Glutamatergic neuron (in vitro differentiated cells): Measurements from ENCODE around the gene BUB3. TPM values are rescaled to one million over a fixed set of nuclear protein-coding genes. Genes with fewer than 3 reads are reported as not detected.

ENCODE experiments used
- DNase-seq: peaks from one replicate; pipeline ENCODE4 v3.0.0; 2022
- H3K27ac Mint-ChIP-seq: one replicate; pipeline ENCODE4 v1.8.0; 2020; ENCODE audit warnings: mild to moderate bottlenecking, mixed read lengths, inconsistent platforms; ENCODE audit not compliant: unreplicated experiment
- H3K27me3 Mint-ChIP-seq: one replicate; pipeline ENCODE4 v1.8.0; 2020; ENCODE audit warnings: mild to moderate bottlenecking, moderate library complexity, mixed read lengths, inconsistent platforms; ENCODE audit not compliant: unreplicated experiment
- H3K36me3 Mint-ChIP-seq: one replicate; pipeline ENCODE4 v1.8.0; 2020; ENCODE audit warnings: mild to moderate bottlenecking, mixed read lengths, inconsistent platforms; ENCODE audit not compliant: unreplicated experiment
- H3K4me1 Mint-ChIP-seq: one replicate; pipeline ENCODE4 v1.8.0; 2020; ENCODE audit warnings: mild to moderate bottlenecking, low read depth, mixed read lengths, inconsistent platforms; ENCODE audit not compliant: unreplicated experiment
- H3K4me3 Mint-ChIP-seq: one replicate; pipeline ENCODE4 v1.8.0; 2020; ENCODE audit warnings: mild to moderate bottlenecking, mixed read lengths, inconsistent platforms; ENCODE audit not compliant: unreplicated experiment
- H3K9me3 Mint-ChIP-seq: one replicate; pipeline ENCODE4 v1.8.0; 2020; ENCODE audit warnings: mild to moderate bottlenecking, moderate library complexity, mixed read lengths, inconsistent platforms; ENCODE audit not compliant: unreplicated experiment
- CTCF ChIP-seq: fragments of 200-600 bp; sonication (generic); IDR thresholded peaks from one replicate; pipeline ENCODE4 v1.5.0; 2021; ENCODE audit not compliant: partially characterized antibody, unreplicated experiment
- total RNA-seq: library from RNA; stranded (reverse); fragmentation: NEBNext Ultra II Directional; extraction: Animal tissue kit (Norgen Biotek cat#: 25700); gene quantifications from one replicate; pipeline ENCODE4 v1.2.1, GENCODE V29; 2021; ENCODE audit not compliant: unreplicated experiment

The BUB3 gene
- total RNA-seq, 1 donor from 2014 or later, result 81.1 TPM

DNA sequence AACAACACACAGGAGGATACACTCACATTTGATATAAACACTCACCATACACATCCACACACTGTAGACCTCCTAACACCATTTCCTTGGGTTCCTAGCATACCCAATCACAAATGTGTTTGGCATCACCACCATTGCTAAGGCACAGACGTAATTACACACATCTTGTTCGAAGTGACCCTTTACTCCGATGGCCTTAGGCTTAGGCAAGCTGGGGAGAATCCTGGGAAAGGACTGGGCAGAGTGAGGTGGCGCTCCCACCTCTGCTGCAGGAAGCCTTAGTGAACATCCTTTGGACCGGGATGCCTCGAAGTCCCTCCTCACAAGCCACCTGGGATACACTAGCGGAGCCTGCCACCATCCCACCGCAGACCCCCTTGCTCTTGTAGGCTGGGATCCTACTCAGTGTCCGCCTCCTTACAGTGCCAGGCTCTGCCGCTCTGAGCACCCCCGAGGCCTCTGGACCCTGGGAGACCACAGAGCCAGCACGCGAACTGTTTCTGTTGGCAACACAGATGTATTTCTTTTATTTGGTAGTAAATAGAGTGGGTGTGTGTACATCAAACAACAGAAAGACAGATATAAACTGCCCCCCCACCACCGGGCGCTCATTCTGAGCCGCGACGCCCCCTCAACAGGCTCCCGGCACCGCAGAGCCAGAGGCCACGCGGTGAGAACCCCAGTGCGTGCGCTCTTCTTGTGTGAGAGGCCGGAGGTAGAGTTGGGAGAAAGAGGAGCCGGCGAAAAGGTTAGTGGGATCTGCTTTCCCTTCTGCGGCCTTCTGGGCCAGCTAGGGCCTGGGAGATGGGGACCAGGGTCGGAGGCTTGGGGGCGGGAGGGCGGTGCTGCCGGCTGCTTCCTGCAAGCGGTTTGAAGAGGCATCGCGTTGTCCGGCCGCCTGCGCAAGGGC, 12.2 kb upstream of the BUB3 start:
- peaks cover 49% of the 10 kb centered on the region for H3K27me3 Mint-ChIP-seq
- peak overlapping the region; percentile 0 for H3K4me3 Mint-ChIP-seq
- H3K4me1 Mint-ChIP-seq, result peaks cover 24% of the 10 kb centered on the region
- peaks cover 13% of the 10 kb centered on the region for H3K9me3 Mint-ChIP-seq
- no peak for TF ChIP-seq CTCF
- H3K27ac Mint-ChIP-seq, result no peak overlapping the region
- no peaks in the 10 kb centered on the region for H3K36me3 Mint-ChIP-seq
- DNase-seq, result no peak

DNA sequence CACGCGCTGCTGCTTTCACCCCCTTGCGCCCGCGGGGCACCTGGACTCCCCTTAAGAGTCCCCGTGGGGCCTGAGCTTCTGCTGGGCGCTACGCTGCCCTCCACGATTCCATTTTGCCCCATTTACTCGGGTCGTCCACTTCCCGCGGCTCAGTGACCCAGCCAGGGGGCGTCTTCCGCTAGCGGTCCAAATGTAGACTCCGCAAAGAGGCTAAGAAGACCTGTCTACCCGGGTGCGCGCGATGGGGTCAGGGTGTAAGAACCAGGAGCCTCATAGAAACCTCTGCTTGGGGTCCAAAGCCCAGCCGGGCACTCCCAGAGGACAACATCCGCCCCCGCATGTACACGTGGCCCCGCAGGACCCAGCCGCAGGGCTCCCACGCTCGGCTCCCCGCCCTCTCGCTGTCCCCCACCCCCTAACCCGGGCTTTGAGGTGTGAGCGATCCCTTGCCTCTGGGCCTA, 11.5 kb upstream of the BUB3 start:
- TF ChIP-seq CTCF, result no peak
- peak overlapping the region; percentile 57 for H3K4me3 Mint-ChIP-seq
- no peaks in the 10 kb centered on the region for H3K36me3 Mint-ChIP-seq
- H3K9me3 Mint-ChIP-seq, result peaks cover 13% of the 10 kb centered on the region
- peaks cover 25% of the 10 kb centered on the region for H3K4me1 Mint-ChIP-seq
- peaks cover 52% of the 10 kb centered on the region for H3K27me3 Mint-ChIP-seq
- DNase-seq, result no peak
- no peak overlapping the region for H3K27ac Mint-ChIP-seq

GRCh38 chr10:123143162-123143824, 10.9 kb upstream of the BUB3 start:
- DNase-seq, result peak; percentile 38
- H3K4me1 Mint-ChIP-seq, result peaks cover 25% of the 10 kb centered on the region
- TF ChIP-seq CTCF, result no peak
- no peak overlapping the region for H3K27ac Mint-ChIP-seq
- peaks cover 12% of the 10 kb centered on the region for H3K9me3 Mint-ChIP-seq
- H3K27me3 Mint-ChIP-seq, result peaks cover 49% of the 10 kb centered on the region
- peak overlapping the region; percentile 57 for H3K4me3 Mint-ChIP-seq
- no peaks in the 10 kb centered on the region for H3K36me3 Mint-ChIP-seq

DNA sequence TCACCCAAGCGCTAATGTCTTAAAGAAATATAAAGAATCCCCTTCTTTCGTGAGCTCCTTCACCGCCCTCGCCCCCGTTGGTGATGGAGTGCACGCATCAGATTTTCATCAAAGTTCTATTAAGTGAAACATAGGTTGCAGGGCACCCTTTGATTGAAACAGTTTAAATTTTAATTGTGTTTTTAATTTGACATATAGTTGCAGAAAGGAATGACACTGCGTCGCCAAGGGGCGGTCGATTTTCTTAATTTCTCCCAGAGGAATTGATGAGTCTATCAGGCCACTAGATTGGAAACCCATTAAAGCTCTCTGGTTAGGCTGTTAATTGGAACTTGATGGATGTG, 10.4 kb upstream of the BUB3 start:
- DNase-seq, result no peak
- Mint-ChIP-seq H3K9me3 (peaks cover 10% of the 10 kb centered on the region), H3K4me1 (peaks cover 26% of the 10 kb centered on the region), H3K4me3 (no peak overlapping the region), H3K27me3 (peaks cover 47% of the 10 kb centered on the region), H3K36me3 (no peaks in the 10 kb centered on the region), H3K27ac (no peak overlapping the region)
- TF ChIP-seq CTCF, result no peak
